K562 (cell line): ENCODE results near the gene CHD5. TPM values are rescaled to one million over a fixed set of nuclear protein-coding genes. Genes with fewer than 3 reads are reported as not detected.

Experiments
- ATF7 ChIP-seq: fragments of 450-650 bp; IDR thresholded peaks from 2 replicates; pipeline ENCODE4 v1.7.1; 2014; ENCODE audit warnings: mild to moderate bottlenecking, moderate library complexity
- CTCF ChIP-seq, 3 experiments: IDR thresholded peaks in 2 of 3; conservative IDR thresholded peaks in 1 of 3; 2 replicates each; pipeline ENCODE4 v1.5.1; 2011 to 2012; ENCODE audit warnings: low read length in 3 of 3, mild to moderate bottlenecking in 3 of 3, control low read depth in 2 of 3, improper control_type of control experiment in 1 of 3, inconsistent platforms in 1 of 3, low read depth in 1 of 3, mixed read lengths in 1 of 3, moderate library complexity in 1 of 3; ENCODE audit not compliant: insufficient read depth in 2 of 3
- HNRNPK ChIP-seq: fragments of 200-400 bp; formaldehyde crosslinking; IDR thresholded peaks from one replicate; pipeline ENCODE4 v1.6.1; 2018; ENCODE audit warnings: mild to moderate bottlenecking, low read depth, low read length; ENCODE audit not compliant: poor library complexity, severe bottlenecking
- KAT2B ChIP-seq: IDR thresholded peaks from one replicate; pipeline ENCODE4 v1.6.1; 2012; ENCODE audit warnings: low read depth, mild to moderate bottlenecking, control low read depth, inconsistent platforms, low read length, moderate library complexity
- KLF10 ChIP-seq: fragments of 250-450 bp; sonication (Bioruptor Pico); IDR thresholded peaks from 2 replicates; pipeline ENCODE4 v1.6.1; 2021; ENCODE audit warnings: matching md5 sums
- MCM5 ChIP-seq: fragments of 450-650 bp; IDR thresholded peaks from 2 replicates; pipeline ENCODE4 v1.6.1; 2016; ENCODE audit warnings: low read depth
- MYNN ChIP-seq, 2 experiments: sonication (generic); formaldehyde crosslinking in 1 of 2; IDR thresholded peaks; 2 replicates each; pipeline versions ENCODE4 v1.5.0 to v1.6.1; 2016 to 2020; ENCODE audit warnings: antibody characterized with exemption in 1 of 2, missing genetic modification reagents in 1 of 2
- NCOA2 ChIP-seq, 2 experiments: fragments of 450-650 bp; IDR thresholded peaks; 2 replicates each; pipeline ENCODE4 v1.6.1; 2018; ENCODE audit warnings: mild to moderate bottlenecking in 2 of 2, moderate library complexity in 1 of 2; ENCODE audit not compliant: partially characterized antibody in 2 of 2
- NELFE ChIP-seq: IDR thresholded peaks from 2 replicates; pipeline ENCODE4 v1.6.1; 2011; ENCODE audit warnings: mild to moderate bottlenecking; ENCODE audit not compliant: insufficient read depth, insufficient read length
- PHB2 ChIP-seq: fragments of 450-650 bp; IDR thresholded peaks from 2 replicates; pipeline ENCODE4 v1.6.1; 2017; ENCODE audit warnings: low read depth
- SIX5 ChIP-seq, 2 experiments: IDR thresholded peaks; 2 replicates each; pipeline ENCODE4 v1.6.1; 2011; ENCODE audit warnings: low read length in 2 of 2, borderline replicate concordance in 1 of 2, low read depth in 1 of 2, mild to moderate bottlenecking in 1 of 2, moderate library complexity in 1 of 2; ENCODE audit not compliant: insufficient read depth in 1 of 2
- SMARCC2 ChIP-seq: fragments of 450-650 bp; IDR thresholded peaks from 2 replicates; pipeline ENCODE4 v1.6.1; 2017; ENCODE audit warnings: antibody characterized with exemption, moderate library complexity, mild to moderate bottlenecking, low read depth
- SREBF1 ChIP-seq: fragments of 150-350 bp; IDR thresholded peaks from 2 replicates; pipeline ENCODE4 v1.6.1; 2014; ENCODE audit warnings: antibody characterized with exemption, low read depth, low read length, borderline replicate concordance
- STAT5B ChIP-seq: fragments of 250-450 bp; sonication (Bioruptor Pico); IDR thresholded peaks from 2 replicates; pipeline ENCODE4 v1.8.0; 2021; ENCODE audit warnings: mild to moderate bottlenecking, inconsistent platforms
- ZC3H8 ChIP-seq: fragments of 450-650 bp; IDR thresholded peaks from 2 replicates; pipeline ENCODE4 v1.6.1; 2017
- ZFP30 ChIP-seq: fragments of 250-450 bp; sonication (Bioruptor Pico); IDR thresholded peaks from 2 replicates; pipeline ENCODE4 v1.8.0; 2022; ENCODE audit warnings: moderate library complexity, mild to moderate bottlenecking, inconsistent platforms, borderline replicate concordance
- ZNF165 ChIP-seq: fragments of 250-450 bp; sonication (Bioruptor Pico); IDR thresholded peaks from 2 replicates; pipeline ENCODE4 v1.4.0; 2020; ENCODE audit warnings: borderline replicate concordance
- ZNF232 ChIP-seq: sonication (generic); formaldehyde crosslinking; IDR thresholded peaks from 2 replicates; pipeline ENCODE4 v1.8.0; 2022; ENCODE audit warnings: mild to moderate bottlenecking, missing genetic modification reagents
- ZNF780A ChIP-seq: fragments of 250-450 bp; sonication (Bioruptor Pico); IDR thresholded peaks from 2 replicates; pipeline ENCODE4 v1.5.0; 2021; ENCODE audit warnings: mild to moderate bottlenecking
- polyA plus RNA-seq, 8 experiments: library from polyadenylated mRNA; depleted of rRNA in 4 of 8; stranded (reverse) in 5 of 8; unstranded in 3 of 8; fragments of >200 nt; fragmentation: Nextera tagmentation in 2 of 8; fragmentation: Illumina TruSeq in 1 of 8; extraction: Ambion mirVana in 2 of 8; extraction: Trizol in 1 of 8; gene quantifications; 2 replicates each; pipeline versions ENCODE4 v1.2.1 to v1.2.3, GENCODE V29; 2011 to 2014; ENCODE audit warnings: inconsistent platforms in 1 of 8, missing spikeins in 1 of 8
- total RNA-seq, 7 experiments: library from RNA; depleted of rRNA in 6 of 7; stranded (reverse); fragments of >200 nt in 6 of 7; fragmentation: Illumina TruSeq in 2 of 7; extraction: Trizol in 2 of 7; gene quantifications; 2 replicates each; pipeline versions ENCODE4 v1.2.1 to v1.2.3, GENCODE V29; 2011 to 2021; ENCODE audit warnings: low replicate concordance in 1 of 7
- TF ChIP-seq, protein P1 (sequence below): fragments of 250-450 bp; sonication (Bioruptor Pico); IDR thresholded peaks from 2 replicates; pipeline ENCODE4 v1.5.0; 2022; ENCODE audit warnings: mild to moderate bottlenecking
- TF ChIP-seq, protein P2 (sequence below): sonication (generic); formaldehyde crosslinking; IDR thresholded peaks from 2 replicates; pipeline ENCODE4 v1.8.0; 2022; ENCODE audit warnings: missing genetic modification reagents, mild to moderate bottlenecking, moderate library complexity, borderline replicate concordance
- TF ChIP-seq, protein P3 (sequence below): fragments of 250-450 bp; sonication (Bioruptor Pico); IDR thresholded peaks from 2 replicates; pipeline ENCODE4 v1.5.0; 2021

The CHD5 gene
- total and polyA plus RNA-seq, 9 of the 15 experiments (the other 6 are each of a cell fraction or from before 2014, with no cell fraction given) = 0.03 to 0.52 (median 0.11) TPM; not detected in 2

DNA sequence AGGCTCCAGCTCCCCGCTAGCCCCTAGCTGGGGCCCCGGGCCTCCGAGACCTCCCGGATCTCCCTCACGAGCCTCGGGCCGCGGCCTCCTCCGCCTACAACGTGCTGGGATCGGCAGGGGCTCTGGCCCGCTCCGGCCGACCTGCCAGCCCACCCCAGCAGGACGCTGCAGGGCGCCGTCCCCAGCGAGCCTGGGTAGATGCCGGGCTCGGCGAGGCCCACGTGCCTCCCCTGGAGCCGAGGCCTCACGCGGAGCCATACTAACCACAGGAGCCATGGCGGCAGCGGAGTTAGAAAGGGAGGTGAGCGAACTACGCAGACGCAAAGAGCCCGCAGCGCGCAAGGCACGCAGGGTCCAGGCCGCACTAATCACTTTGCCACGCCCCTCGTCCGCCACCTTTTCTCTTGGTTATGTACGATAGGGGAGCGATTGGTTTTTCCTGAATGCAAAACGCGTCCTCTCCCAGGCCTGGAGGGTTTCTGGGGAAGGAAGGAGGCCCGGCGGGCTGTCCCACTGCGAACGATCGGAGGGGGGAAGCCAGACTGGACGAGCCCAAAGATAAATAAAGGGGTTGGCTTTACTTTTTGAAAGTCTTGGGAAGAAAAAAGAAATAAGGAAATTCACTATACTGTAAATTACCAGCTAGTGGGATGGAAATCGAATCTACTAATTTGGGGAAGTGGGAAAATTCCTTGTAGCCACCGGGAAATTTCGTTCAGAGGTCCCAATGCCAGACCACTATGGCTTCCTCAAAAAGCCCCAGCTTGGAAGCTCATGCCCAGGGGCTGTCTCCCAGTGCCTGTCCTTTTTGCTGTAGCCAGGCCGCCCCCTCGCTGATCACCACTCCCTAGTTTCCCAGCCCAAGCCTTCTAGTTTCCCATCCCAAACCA lies 19.4 kb upstream of the CHD5 start, which contains the start of gene RPL22 (continued):
- TF ChIP-seq, protein P1, sequence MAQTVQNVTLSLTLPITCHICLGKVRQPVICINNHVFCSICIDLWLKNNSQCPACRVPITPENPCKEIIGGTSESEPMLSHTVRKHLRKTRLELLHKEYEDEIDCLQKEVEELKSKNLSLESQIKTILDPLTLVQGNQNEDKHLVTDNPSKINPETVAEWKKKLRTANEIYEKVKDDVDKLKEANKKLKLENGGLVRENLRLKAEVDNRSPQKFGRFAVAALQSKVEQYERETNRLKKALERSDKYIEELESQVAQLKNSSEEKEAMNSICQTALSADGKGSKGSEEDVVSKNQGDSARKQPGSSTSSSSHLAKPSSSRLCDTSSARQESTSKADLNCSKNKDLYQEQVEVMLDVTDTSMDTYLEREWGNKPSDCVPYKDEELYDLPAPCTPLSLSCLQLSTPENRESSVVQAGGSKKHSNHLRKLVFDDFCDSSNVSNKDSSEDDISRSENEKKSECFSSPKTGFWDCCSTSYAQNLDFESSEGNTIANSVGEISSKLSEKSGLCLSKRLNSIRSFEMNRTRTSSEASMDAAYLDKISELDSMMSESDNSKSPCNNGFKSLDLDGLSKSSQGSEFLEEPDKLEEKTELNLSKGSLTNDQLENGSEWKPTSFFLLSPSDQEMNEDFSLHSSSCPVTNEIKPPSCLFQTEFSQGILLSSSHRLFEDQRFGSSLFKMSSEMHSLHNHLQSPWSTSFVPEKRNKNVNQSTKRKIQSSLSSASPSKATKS (CRISPR knock-in tag) = no peak
- no peak for TF ChIP-seq ZNF232 (CRISPR knock-in tag)
- TF ChIP-seq NCOA2 (IDR thresholded peaks at IDR 0.05; ENCODE audit: partially characterized antibody in 2 of 2) = no peak
- no peak for TF ChIP-seq ZC3H8
- TF ChIP-seq ZNF780A = no peak
- TF ChIP-seq SMARCC2 = no peak
- TF ChIP-seq, protein P2, sequence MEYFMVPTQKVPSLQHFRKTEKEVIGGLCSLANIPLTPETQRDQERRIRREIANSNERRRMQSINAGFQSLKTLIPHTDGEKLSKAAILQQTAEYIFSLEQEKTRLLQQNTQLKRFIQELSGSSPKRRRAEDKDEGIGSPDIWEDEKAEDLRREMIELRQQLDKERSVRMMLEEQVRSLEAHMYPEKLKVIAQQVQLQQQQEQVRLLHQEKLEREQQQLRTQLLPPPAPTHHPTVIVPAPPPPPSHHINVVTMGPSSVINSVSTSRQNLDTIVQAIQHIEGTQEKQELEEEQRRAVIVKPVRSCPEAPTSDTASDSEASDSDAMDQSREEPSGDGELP (CRISPR knock-in tag) = peak; percentile 85
- TF ChIP-seq ATF7 = peak; percentile 99
- TF ChIP-seq MCM5 = no peak
- peak; percentile 75; the same call in 1 of the 2 replicates for TF ChIP-seq MYNN (IDR thresholded peaks at IDR 0.05)
- no peak for TF ChIP-seq MYNN (CRISPR knock-in tag; IDR thresholded peaks at IDR 0.05)
- no peak for TF ChIP-seq HNRNPK
- TF ChIP-seq, protein P3, sequence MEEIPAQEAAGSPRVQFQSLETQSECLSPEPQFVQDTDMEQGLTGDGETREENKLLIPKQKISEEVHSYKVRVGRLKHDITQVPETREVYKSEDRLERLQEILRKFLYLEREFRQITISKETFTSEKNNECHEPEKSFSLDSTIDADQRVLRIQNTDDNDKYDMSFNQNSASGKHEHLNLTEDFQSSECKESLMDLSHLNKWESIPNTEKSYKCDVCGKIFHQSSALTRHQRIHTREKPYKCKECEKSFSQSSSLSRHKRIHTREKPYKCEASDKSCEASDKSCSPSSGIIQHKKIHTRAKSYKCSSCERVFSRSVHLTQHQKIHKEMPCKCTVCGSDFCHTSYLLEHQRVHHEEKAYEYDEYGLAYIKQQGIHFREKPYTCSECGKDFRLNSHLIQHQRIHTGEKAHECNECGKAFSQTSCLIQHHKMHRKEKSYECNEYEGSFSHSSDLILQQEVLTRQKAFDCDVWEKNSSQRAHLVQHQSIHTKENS (CRISPR knock-in tag) = no peak
- TF ChIP-seq ZNF165 = no peak
- no peak for TF ChIP-seq STAT5B (CRISPR knock-in tag)
- TF ChIP-seq SIX5 (IDR thresholded peaks at IDR 0.05; ENCODE audit: borderline replicate concordance in 1 of 2, insufficient read depth in 1 of 2, low read depth in 1 of 2, low read length in 2 of 2) = peak in 1 of 2 experiments; percentile 37; a peak in 2 of 4 replicates
- no peak for TF ChIP-seq ZFP30 (CRISPR knock-in tag)
- TF ChIP-seq PHB2 = no peak
- peak in 1 of 3 experiments; percentile 5; a peak in 1 of 6 replicates for TF ChIP-seq CTCF (IDR thresholded peaks at IDR 0.05 in 2 of 3, conservative IDR thresholded peaks at IDR 0.05 in 1 of 3; ENCODE audit: insufficient read depth in 2 of 3, low read depth in 1 of 3, low read length in 3 of 3)
- no peak for TF ChIP-seq NELFE
- peak; percentile 84; the same call in 1 of the 2 replicates for TF ChIP-seq SREBF1
- no peak for TF ChIP-seq KAT2B
- no peak for TF ChIP-seq KLF10 (CRISPR knock-in tag)
